Activated CD8-positive, alpha-beta T cell treated with anti-CD3 and anti-CD28 coated beads for 36 hours (primary cell): ENCODE measurements around the gene SHC1. TPM values are rescaled to one million over a fixed set of nuclear protein-coding genes. Genes with fewer than 3 reads are reported as not detected.

Experiments used
- ATAC-seq: fragments of 200-7000 bp; cut with Tn5 transposase; one replicate; pipeline ENCODE4 v1.10.0; 2021; ENCODE audit warnings: mild to moderate bottlenecking, moderate library complexity
- CTCF ChIA-PET: fragments of 350-600 bp; sonication (Branson Sonifier 250); formaldehyde crosslinking; loops from one replicate; lab custom pipeline; 2021; ENCODE audit warnings: antibody characterized with exemption; lab: Charles Lee
- POLR2A ChIA-PET: fragments of 350-600 bp; sonication (Branson Sonifier 250); formaldehyde crosslinking; loops from one replicate; lab custom pipeline; 2021; ENCODE audit warnings: antibody characterized with exemption; lab: Charles Lee
- DNase-seq: peaks from one replicate; pipeline ENCODE4 v3.0.0-alpha.2; 2020
- H3K27ac Mint-ChIP-seq: one replicate; pipeline ENCODE4 v1.8.0; 2021; ENCODE audit warnings: mild to moderate bottlenecking, mixed read lengths
- H3K27me3 Mint-ChIP-seq: one replicate; pipeline ENCODE4 v1.8.0; 2021; ENCODE audit warnings: mixed read lengths
- H3K36me3 Mint-ChIP-seq: one replicate; pipeline ENCODE4 v1.8.0; 2021; ENCODE audit warnings: low read depth, mixed read lengths
- H3K4me1 Mint-ChIP-seq: one replicate; pipeline ENCODE4 v1.8.0; 2021; ENCODE audit warnings: low read depth, mixed read lengths
- H3K4me3 Mint-ChIP-seq: one replicate; pipeline ENCODE4 v1.8.0; 2021; ENCODE audit warnings: mild to moderate bottlenecking, moderate library complexity, mixed read lengths
- H3K9me3 Mint-ChIP-seq: one replicate; pipeline ENCODE4 v1.8.0; 2021; ENCODE audit warnings: mixed read lengths
- intact Hi-C: fragments of 100-400 bp; cut with micrococcal nuclease; formaldehyde crosslinking; loops from one replicate; pipeline ENCODE4 v1.10.0; 2022
- total RNA-seq, 2 experiments: library from RNA; stranded (reverse); gene quantifications; one replicate each; pipeline ENCODE4 v1.2.3, GENCODE V29; 2021
- TF ChIP-seq, protein P1 (sequence below): fragments of 200-600 bp; IDR thresholded peaks from one replicate; pipeline ENCODE4 v1.8.0; 2022; ENCODE audit warnings: antibody characterized with exemption, mild to moderate bottlenecking

The SHC1 gene
- total RNA-seq, 2 experiments from 2014 or later = 32.3 to 34.2 TPM

- POLR2A ChIA-PET = interaction anchor here (0.6 to 3.7 kb wide), 3 partner anchors 10 to 22 kb away, joined by 3 to 55 read pairs (median 13); partner anchors contain the start of genes CKS1B and SHC1
- intact Hi-C loops = loop anchor here (5.0 kb wide), 1 partner anchor 34 kb away; no protein-coding TSS in a partner anchor
These were observed 7.7 kb downstream of the SHC1 start for GRCh38 chr1:154962795-154963330.

GRCh38 chr1:154962156-154962749 is 8.3 kb downstream of the SHC1 start:
- H3K27me3 Mint-ChIP-seq = no peaks in the 10 kb centered on the region
- peaks cover 37% of the 10 kb centered on the region for H3K36me3 Mint-ChIP-seq
- TF ChIP-seq, protein P1, sequence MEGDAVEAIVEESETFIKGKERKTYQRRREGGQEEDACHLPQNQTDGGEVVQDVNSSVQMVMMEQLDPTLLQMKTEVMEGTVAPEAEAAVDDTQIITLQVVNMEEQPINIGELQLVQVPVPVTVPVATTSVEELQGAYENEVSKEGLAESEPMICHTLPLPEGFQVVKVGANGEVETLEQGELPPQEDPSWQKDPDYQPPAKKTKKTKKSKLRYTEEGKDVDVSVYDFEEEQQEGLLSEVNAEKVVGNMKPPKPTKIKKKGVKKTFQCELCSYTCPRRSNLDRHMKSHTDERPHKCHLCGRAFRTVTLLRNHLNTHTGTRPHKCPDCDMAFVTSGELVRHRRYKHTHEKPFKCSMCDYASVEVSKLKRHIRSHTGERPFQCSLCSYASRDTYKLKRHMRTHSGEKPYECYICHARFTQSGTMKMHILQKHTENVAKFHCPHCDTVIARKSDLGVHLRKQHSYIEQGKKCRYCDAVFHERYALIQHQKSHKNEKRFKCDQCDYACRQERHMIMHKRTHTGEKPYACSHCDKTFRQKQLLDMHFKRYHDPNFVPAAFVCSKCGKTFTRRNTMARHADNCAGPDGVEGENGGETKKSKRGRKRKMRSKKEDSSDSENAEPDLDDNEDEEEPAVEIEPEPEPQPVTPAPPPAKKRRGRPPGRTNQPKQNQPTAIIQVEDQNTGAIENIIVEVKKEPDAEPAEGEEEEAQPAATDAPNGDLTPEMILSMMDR = no peak
- POLR2A ChIA-PET = interaction anchor here (0.6 to 3.7 kb wide), 7 partner anchors 10 to 55 kb away, joined by 3 to 55 read pairs (median 7); partner anchors contain the start of genes CKS1B, PMVK and SHC1
- intact Hi-C loops = loop anchor here (5.0 kb wide), 1 partner anchor 35 kb away; no protein-coding TSS in a partner anchor
- peak overlapping the region; percentile 94 for H3K27ac Mint-ChIP-seq
- CTCF ChIA-PET = interaction anchor here (1.1 to 2.4 kb wide), 17 partner anchors 9 to 123 kb away, joined by 3 to 30 read pairs (median 7); partner anchors contain the start of genes ADAM15, CKS1B, FLAD1 and PMVK
- peak overlapping the region; percentile 90 for H3K4me3 Mint-ChIP-seq
- peak; percentile 40 for DNase-seq
- no peaks in the 10 kb centered on the region for H3K9me3 Mint-ChIP-seq
- peak; percentile 11 for ATAC-seq
- H3K4me1 Mint-ChIP-seq = peaks cover 28% of the 10 kb centered on the region

More at GRCh38 chr1:154962795-154963330, 7.7 kb downstream of the SHC1 start:
- DNase-seq = no peak
- CTCF ChIA-PET = interaction anchor here (1.4 to 2.4 kb wide), 7 partner anchors 8 to 55 kb away, joined by 3 to 30 read pairs (median 7); partner anchors contain the start of genes FLAD1 and SHC1
- H3K27ac Mint-ChIP-seq = peak overlapping the region; percentile 94
- peaks cover 26% of the 10 kb centered on the region for H3K4me1 Mint-ChIP-seq
- no peak for ATAC-seq
- peak overlapping the region; percentile 90 for H3K4me3 Mint-ChIP-seq
- H3K9me3 Mint-ChIP-seq = no peaks in the 10 kb centered on the region
- peaks cover 39% of the 10 kb centered on the region for H3K36me3 Mint-ChIP-seq
- TF ChIP-seq, protein P1 = no peak
- no peaks in the 10 kb centered on the region for H3K27me3 Mint-ChIP-seq

- Mint-ChIP-seq H3K4me1 (peaks cover 35% of the 10 kb centered on the region), H3K27me3 (no peaks in the 10 kb centered on the region), H3K36me3 (peaks cover 37% of the 10 kb centered on the region), H3K4me3 (peak within 1 kb of the TSS; percentile 98), H3K27ac (peak within 1 kb of the TSS; percentile 94), H3K9me3 (no peaks in the 10 kb centered on the region)
- TF ChIP-seq, protein P1 = peak; percentile 56
- DNase-seq (peak; percentile 87), ATAC-seq (peak; percentile 86)
- intact Hi-C loops = loop anchor here (5.0 kb wide), 1 partner anchor 36 kb away; no protein-coding TSS in a partner anchor
- ChIA-PET CTCF (interaction anchor here (1.0 to 2.4 kb wide), 19 partner anchors 10 to 124 kb away, joined by 3 to 30 read pairs (median 6); partner anchors contain the start of genes ADAM15, CKS1B, FLAD1 and PMVK), POLR2A (interaction anchor here (0.9 to 3.7 kb wide), 12 partner anchors 9 to 69 kb away, joined by 3 to 55 read pairs (median 5); partner anchors contain the start of genes CKS1B, FLAD1, PMVK and SHC1)
These were observed 9.1 kb downstream of the SHC1 start, which contains the start of gene PYGO2 for GRCh38 chr1:154961207-154962155. TSS of gene PYGO2 (minus strand) at chr1:154961782. CDS start at chr1:154961576, 206 bp downstream.

DNA sequence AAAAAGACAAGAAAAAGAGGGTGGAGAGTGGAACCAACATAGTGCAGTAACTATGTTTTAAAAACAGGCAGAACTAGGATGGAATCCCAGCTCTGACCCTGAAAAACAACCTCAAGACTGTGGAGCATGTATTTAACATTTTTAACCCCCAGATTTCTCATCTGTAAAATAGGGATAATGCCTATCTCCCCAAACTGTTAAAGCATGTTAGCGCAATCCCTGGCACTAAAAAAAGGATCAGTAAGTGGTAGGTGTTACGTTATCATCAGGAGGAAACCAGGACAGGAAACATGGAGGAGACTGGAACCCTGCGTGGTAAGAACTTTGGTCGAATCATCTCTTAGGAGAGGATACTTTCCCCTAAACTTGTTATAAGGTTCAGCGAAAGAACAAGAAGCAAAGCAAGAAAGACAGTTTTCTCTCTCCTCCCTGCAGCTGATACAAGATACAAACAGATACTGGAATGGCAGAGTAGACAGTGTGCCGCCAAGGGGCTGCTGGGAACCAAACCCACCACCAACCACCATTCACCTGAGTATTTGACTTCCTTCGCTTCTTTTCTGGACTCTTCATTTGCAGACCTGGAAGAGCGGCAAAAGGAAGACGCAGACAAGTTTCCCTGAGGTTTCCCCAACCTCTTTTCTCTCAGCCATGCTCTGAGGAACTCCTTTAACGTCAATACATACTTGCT is 10.0 kb downstream of the SHC1 start:
- Mint-ChIP-seq H3K27me3 (no peaks in the 10 kb centered on the region), H3K4me1 (peaks cover 43% of the 10 kb centered on the region)
- no peak for DNase-seq

More for the DNA sequence above, 10.0 kb downstream of the SHC1 start:
- intact Hi-C loops = loop anchor here (5.0 kb wide), 1 partner anchor 37 kb away; no protein-coding TSS in a partner anchor
- TF ChIP-seq, protein P1 = no peak
- CTCF ChIA-PET = interaction anchor here (1.0 to 2.4 kb wide), 15 partner anchors 9 to 124 kb away, joined by 3 to 30 read pairs (median 7); partner anchors contain the start of genes CKS1B, PMVK and SHC1
- H3K4me3 Mint-ChIP-seq = peak overlapping the region; percentile 98
- POLR2A ChIA-PET = interaction anchor here (0.9 to 3.7 kb wide), 10 partner anchors 9 to 39 kb away, joined by 3 to 55 read pairs (median 6); partner anchors contain the start of genes CKS1B, FLAD1, PMVK and SHC1
- H3K27ac Mint-ChIP-seq = peak overlapping the region; percentile 92
- no peak for ATAC-seq
- peaks cover 36% of the 10 kb centered on the region for H3K36me3 Mint-ChIP-seq
- no peaks in the 10 kb centered on the region for H3K9me3 Mint-ChIP-seq
